RPMI8226 (cell line): ENCODE results near the gene PILRB.
"Not testable (repeated sequence)": the region's sequence is repeated elsewhere in the genome, so short reads cannot be mapped to it uniquely, and the experiment has no call there.

Experiments used
- DNase-seq: peaks from one replicate; pipeline ENCODE4 v3.0.0-alpha.2; 2015

The PILRB gene

DNA sequence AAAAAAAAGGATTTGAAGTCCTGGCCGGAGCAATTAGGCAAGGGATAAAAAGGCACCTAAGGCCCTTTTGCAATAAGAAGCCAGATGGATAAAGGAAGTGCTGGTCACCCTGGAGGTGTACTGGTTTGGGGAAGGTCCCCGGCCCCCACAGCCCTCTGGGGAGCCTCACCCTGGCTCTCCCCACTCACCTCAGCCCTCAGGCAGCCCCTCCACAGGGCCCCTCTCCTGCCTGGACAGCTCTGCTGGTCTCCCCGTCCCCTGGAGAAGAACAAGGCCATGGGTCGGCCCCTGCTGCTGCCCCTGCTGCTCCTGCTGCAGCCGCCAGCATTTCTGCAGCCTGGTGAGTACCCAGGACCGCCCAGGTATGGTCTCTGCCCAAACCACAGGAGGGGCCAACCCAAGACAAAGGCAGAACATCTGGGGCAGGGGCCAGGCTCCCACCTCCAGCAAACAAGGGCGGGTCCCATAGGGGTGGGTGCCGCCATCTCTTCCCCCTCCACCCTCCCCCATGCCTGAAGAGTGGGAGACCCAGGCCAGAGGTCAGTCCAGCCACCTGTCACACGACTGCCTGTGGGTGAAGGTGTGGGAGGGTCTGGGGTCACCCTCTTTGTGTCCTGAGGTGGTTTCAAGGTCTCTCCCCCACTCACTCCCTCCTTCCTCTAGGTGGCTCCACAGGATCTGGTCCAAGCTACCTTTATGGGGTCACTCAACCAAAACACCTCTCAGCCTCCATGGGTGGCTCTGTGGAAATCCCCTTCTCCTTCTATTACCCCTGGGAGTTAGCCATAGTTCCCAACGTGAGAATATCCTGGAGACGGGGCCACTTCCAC lies at the start of gene PILRB:
Gene PILRB (plus strand): TSS at position 91 of the 830 bp plus-strand sequence. CDS start 186 bp downstream, at position 277.
- no peak for DNase-seq

DNA sequence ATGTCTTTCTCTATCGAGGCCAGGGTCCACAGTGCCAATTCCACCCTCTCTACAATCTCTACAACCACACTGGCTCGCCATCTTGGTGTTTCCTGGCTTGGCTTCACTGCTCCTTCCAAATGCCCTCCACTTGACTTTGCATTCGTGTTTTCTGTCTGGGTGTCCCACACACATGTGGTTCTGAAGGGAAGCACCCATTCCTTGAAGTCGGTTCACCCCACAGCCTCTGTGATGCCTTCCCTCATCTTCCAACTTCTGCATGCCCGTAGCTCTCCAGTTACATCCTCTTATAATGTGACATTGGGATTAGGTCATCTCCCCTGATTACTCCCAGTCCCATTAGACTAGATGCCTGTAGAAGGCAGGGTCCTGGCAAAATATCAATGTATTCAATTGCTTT lies 39.6 kb upstream of the PILRB start:
- DNase-seq = not testable (repeated sequence)

- DNase-seq = not testable (repeated sequence)
Measured at GRCh38 chr7:100321648-100322047, 36.3 kb upstream of the PILRB start.

- DNase-seq = not testable (repeated sequence)
Measured at GRCh38 chr7:100324194-100324593, 33.7 kb upstream of the PILRB start.

- DNase-seq = not testable (repeated sequence)
Measured at GRCh38 chr7:100325671-100326070, 32.2 kb upstream of the PILRB start.

GRCh38 chr7:100326914-100327313 lies 31.0 kb upstream of the PILRB start:
- not testable (repeated sequence) for DNase-seq

GRCh38 chr7:100335566-100336466 lies 22.1 kb upstream of the PILRB start:
- DNase-seq = peak; percentile 93

GRCh38 chr7:100338083-100338696 lies 19.7 kb upstream of the PILRB start:
- not testable (repeated sequence) for DNase-seq

DNA sequence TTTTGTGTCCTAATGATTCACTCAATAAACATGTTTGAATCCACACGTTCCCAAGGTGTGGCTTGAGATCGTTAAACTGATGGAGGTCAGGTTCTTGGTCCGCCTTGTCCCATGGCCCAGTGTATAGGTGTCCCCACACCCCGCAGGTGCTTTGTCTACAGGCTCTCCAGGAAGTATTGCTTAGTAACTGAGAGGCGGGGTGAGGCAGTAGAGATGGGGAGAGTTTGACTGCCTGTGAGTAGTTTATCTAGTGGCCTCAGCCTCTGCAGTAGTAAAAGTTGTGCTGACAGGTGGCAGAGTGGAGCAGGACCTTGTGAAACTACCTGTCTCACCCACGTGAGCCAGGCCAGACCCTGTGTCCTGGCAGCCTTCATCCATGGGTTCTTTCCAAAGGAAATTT lies 16.6 kb upstream of the PILRB start:
- not testable (repeated sequence) for DNase-seq

GRCh38 chr7:100342765-100343164 lies 15.2 kb upstream of the PILRB start:
- DNase-seq = no peak

- DNase-seq = not testable (repeated sequence)
Measured at GRCh38 chr7:100344124-100344559, 13.8 kb upstream of the PILRB start.

GRCh38 chr7:100344560-100345287 lies 13.2 kb upstream of the PILRB start:
- peak; percentile 82 for DNase-seq

- DNase-seq = peak; percentile 66
Measured at GRCh38 chr7:100345288-100345672, 12.6 kb upstream of the PILRB start.

DNA sequence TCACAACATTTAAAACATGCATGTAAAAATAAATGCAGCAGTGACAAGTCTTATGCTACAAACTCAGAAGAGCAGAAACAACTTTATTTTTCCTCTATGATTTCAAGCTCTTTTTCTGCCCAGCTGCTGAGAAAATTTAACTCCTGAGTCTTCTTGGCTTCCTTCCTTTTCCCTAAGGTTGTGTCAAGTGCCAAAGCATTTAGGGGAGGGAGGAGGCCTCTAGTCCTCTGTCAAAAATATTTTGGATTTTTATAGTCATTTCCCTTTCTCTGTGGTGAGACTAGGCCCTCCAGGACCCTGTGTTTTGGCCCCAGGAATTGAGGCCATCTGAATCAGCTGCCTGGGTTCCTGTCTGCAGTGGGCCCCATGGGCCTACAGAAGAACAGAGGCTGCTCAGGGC lies 11.0 kb upstream of the PILRB start:
- no peak for DNase-seq

GRCh38 chr7:100348805-100349204 lies 9.1 kb upstream of the PILRB start:
- DNase-seq = no peak

DNA sequence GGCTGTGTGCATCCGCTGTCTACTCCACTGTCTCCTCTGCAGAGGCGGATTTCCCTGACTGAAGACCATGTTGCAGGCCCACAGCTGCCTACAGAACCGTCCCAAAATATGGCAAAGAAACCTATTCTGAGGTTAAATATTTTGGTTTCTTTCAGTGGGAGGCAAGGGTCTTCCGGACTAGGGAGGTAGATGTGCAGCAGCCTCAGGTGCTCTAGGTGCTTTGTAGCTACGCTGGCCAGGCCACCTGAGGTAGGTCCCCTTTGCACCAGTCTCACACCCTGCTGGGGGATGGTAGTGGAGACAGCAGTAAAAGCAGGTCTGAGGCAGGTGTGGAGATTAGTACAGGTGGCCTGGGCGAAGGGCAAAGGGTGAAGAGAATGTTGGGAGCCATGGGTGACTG lies 8.2 kb upstream of the PILRB start:
- DNase-seq = no peak

GRCh38 chr7:100351657-100352058 lies 6.3 kb upstream of the PILRB start:
- DNase-seq = no peak

DNA sequence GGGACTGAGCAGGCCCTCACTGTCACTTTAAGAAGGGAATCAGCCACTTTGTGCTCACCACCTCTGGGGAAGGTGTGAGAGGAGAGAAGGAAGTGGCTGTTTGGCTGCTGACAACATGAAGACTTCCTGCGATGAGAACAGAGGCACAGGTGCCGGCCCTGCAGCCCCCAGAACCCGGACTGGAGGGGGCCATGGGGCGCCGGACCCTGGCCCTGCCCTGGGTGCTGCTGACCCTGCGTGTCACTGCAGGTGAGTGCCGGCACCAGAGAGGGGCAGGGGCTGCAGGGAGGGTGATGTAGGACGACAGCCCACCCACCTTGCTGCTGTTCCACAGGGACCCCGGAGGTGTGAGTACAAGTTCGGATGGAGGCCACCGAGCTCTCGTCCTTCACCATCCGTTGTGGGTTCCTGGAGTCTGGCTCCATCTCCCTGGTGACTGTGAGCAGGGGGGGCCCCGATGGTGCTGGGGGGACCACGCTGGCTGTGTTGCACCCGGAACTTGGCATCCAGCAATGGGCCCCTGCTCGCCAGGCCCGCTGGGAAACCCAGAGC lies 5.6 kb upstream of the PILRB start:
- not testable (repeated sequence) for DNase-seq

DNA sequence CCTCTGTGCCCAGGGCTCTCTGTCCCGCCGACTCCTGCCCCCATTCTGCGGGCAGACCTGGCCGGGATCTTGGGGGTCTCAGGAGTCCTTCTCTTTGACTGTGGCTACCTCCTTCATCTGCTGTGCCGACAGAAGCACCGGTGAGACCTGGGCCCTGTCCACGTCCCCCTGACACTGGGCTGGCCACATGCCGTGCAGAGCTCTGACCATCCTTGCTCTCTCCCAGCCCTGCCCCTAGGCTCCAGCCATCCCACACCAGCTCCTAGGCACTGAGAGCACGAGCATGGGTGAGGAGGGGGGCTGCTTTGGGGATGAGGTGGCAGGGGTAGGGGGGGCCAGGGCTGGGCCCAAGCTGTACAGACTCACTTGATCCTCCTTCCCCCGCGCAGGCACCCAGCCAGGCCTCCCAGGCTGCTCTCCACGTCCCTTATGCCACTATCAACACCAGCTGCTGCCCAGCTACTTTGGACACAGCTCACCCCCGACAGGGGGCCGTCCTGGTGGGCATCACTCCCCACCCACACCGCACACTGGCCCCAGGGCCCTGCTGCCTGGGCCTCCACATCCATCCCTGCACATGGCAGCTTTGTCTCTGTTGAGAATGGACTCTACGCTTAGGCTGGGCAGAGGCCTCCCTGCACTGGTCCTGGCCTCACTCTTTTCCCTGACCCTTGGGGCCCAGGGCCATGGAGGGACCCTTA lies 4.8 kb upstream of the PILRB start:
- DNase-seq = no peak

GRCh38 chr7:100353685-100354330 lies 4.1 kb upstream of the PILRB start:
- no peak for DNase-seq
